ENCODE data around the gene CSTF3. TPM values are rescaled to one million over a fixed set of nuclear protein-coding genes. Genes with fewer than 3 reads are reported as not detected.
"Not testable (repeated sequence)": the region's sequence is repeated elsewhere in the genome, so short reads cannot be mapped to it uniquely, and the experiment has no call there.

The CSTF3 gene
- polyA plus RNA-seq, 4 donors, result 12.4 to 42.3 (median 19.4) TPM

GRCh38 chr11:33172996-33173395, 11.7 kb upstream of the CSTF3 start:
- FAIRE-seq, result no peak
- DNase-seq, result peak in 1 of 2 donors; percentile 38
- WGBS, 3 donors, result 63 to 76% (median 73%) methylated on average over 2 of the region's 2 CpGs
- Histone ChIP-seq H3K36me3 (ENCODE audit: control insufficient read depth in 3 of 3, insufficient read depth in 2 of 3, low read depth in 1 of 3, low read length in 3 of 3) (no peaks in the 10 kb centered on the region), H3K4me3 (ENCODE audit: low read depth in 1 of 3, low read length in 3 of 3) (no peak overlapping the region), H3K27me3 (ENCODE audit: control insufficient read depth in 3 of 3, insufficient read depth in 3 of 3, low read length in 3 of 3) (no peaks in the 10 kb centered on the region), H3K4me1 (ENCODE audit: control insufficient read depth in 3 of 3, insufficient read depth in 2 of 3, low read depth in 1 of 3, low read length in 2 of 3) (peaks cover 0 to 22% (median 5%) of the 10 kb centered on the region in 3 donors), H3K9me3 (ENCODE audit: control insufficient read depth in 2 of 2, insufficient read depth in 1 of 2, low read depth in 1 of 2, low read length in 1 of 2) (no peaks in the 10 kb centered on the region), H3K27ac (ENCODE audit: low read depth in 1 of 3, low read length in 2 of 3) (no peak overlapping the region)

DNA sequence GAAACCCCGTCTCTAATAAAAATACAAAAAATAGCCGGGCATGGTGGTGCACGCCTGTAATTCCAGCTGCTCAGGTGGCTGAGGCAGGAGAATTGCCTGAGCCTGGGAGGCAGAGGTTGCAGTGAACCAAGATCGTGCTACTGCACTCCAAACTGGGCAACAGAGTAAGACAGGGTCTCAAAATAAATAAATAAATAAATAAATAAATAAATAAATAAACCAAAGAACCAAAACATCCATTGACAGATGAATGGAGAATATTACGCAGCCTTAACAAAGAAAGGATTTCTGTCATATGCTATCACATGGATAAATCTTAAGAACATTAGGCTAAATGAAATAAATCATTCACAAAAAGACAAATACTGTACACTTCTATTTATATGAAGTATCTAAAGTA, 11.1 kb upstream of the CSTF3 start:
- no peak for FAIRE-seq

GRCh38 chr11:33171251-33171650, 10.0 kb upstream of the CSTF3 start:
- peak overlapping the region in 1 of 3 donors; percentile 48 for H3K27ac ChIP-seq (ENCODE audit: low read depth in 1 of 3, low read length in 2 of 3)
- H3K27me3 ChIP-seq (ENCODE audit: control insufficient read depth in 3 of 3, insufficient read depth in 3 of 3, low read length in 3 of 3), result no peaks in the 10 kb centered on the region
- H3K4me3 ChIP-seq (ENCODE audit: low read depth in 1 of 3, low read length in 3 of 3), result no peak overlapping the region
- no peak for FAIRE-seq
- H3K9me3 ChIP-seq (ENCODE audit: control insufficient read depth in 2 of 2, insufficient read depth in 1 of 2, low read depth in 1 of 2, low read length in 1 of 2), result no peaks in the 10 kb centered on the region
- DNase-seq, result peak; percentile 48 to 89
- WGBS, 3 donors, result 26 to 62% (median 36%) methylated on average over 1 of the region's 1 CpG
- H3K4me1 ChIP-seq (ENCODE audit: control insufficient read depth in 3 of 3, insufficient read depth in 2 of 3, low read depth in 1 of 3, low read length in 2 of 3), result peaks cover 0 to 25% (median 0%) of the 10 kb centered on the region in 3 donors
- no peaks in the 10 kb centered on the region for H3K36me3 ChIP-seq (ENCODE audit: control insufficient read depth in 3 of 3, insufficient read depth in 2 of 3, low read depth in 1 of 3, low read length in 3 of 3)

More for the DNA sequence above, 11.1 kb upstream of the CSTF3 start:
- no peak for DNase-seq
- H3K4me1 ChIP-seq (ENCODE audit: control insufficient read depth in 3 of 3, insufficient read depth in 2 of 3, low read depth in 1 of 3, low read length in 2 of 3), result peaks cover 0 to 25% (median under 1%) of the 10 kb centered on the region in 3 donors
- H3K36me3 ChIP-seq (ENCODE audit: control insufficient read depth in 3 of 3, insufficient read depth in 2 of 3, low read depth in 1 of 3, low read length in 3 of 3), result no peaks in the 10 kb centered on the region
- H3K27ac ChIP-seq (ENCODE audit: low read depth in 1 of 3, low read length in 2 of 3), result no peak overlapping the region
- no peaks in the 10 kb centered on the region for H3K27me3 ChIP-seq (ENCODE audit: control insufficient read depth in 3 of 3, insufficient read depth in 3 of 3, low read length in 3 of 3)
- no peak overlapping the region for H3K4me3 ChIP-seq (ENCODE audit: low read depth in 1 of 3, low read length in 3 of 3)
- no peaks in the 10 kb centered on the region for H3K9me3 ChIP-seq (ENCODE audit: control insufficient read depth in 2 of 2, insufficient read depth in 1 of 2, low read depth in 1 of 2, low read length in 1 of 2)
- WGBS, 3 donors, result 95 to 99% (median 98%) methylated on average over 5 of the region's 5 CpGs

- peaks cover 0 to 25% (median 0%) of the 10 kb centered on the region in 3 donors for H3K4me1 ChIP-seq (ENCODE audit: control insufficient read depth in 3 of 3, insufficient read depth in 2 of 3, low read depth in 1 of 3, low read length in 2 of 3)
- H3K9me3 ChIP-seq (ENCODE audit: control insufficient read depth in 2 of 2, insufficient read depth in 1 of 2, low read depth in 1 of 2, low read length in 1 of 2), result no peaks in the 10 kb centered on the region
- peak; percentile 62 to 74 for DNase-seq
- H3K27me3 ChIP-seq (ENCODE audit: control insufficient read depth in 3 of 3, insufficient read depth in 3 of 3, low read length in 3 of 3), result no peaks in the 10 kb centered on the region
- 8 to 30% (median 29%) methylated on average over 4 of the region's 4 CpGs for whole genome bisulfite sequencing, 3 donors
- H3K27ac ChIP-seq (ENCODE audit: low read depth in 1 of 3, low read length in 2 of 3), result peak overlapping the region in 2 of 3 donors; percentile 20 to 63
- FAIRE-seq, result no peak
- H3K36me3 ChIP-seq (ENCODE audit: control insufficient read depth in 3 of 3, insufficient read depth in 2 of 3, low read depth in 1 of 3, low read length in 3 of 3), result no peaks in the 10 kb centered on the region
- H3K4me3 ChIP-seq (ENCODE audit: low read depth in 1 of 3, low read length in 3 of 3), result no peak overlapping the region
These were observed 7.5 kb upstream of the CSTF3 start for GRCh38 chr11:33168709-33169200.

DNA sequence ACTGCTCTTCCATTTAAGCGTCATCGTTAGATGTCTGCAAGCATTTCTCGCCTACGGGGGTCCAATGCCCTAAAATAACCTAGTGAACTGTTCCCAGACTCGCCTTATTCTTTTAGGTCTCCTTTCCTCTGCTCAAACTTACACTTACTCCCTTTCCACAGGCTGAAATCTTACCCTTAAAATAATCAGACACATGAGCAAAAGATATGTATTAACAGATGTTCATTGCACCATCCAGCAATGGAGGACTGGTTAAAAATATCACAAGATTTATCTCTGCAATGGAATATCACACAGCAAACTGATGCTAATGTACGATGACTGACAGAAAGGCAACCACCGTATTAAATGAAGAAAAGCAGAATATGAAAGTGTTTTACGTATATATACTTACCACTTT, 1.6 kb upstream of the CSTF3 start:
- DNase-seq (no peak), FAIRE-seq (no peak)
- Histone ChIP-seq H3K4me1 (ENCODE audit: control insufficient read depth in 3 of 3, insufficient read depth in 2 of 3, low read depth in 1 of 3, low read length in 2 of 3) (peaks cover 1 to 10% (median 3%) of the 10 kb centered on the region in 3 donors), H3K27me3 (ENCODE audit: control insufficient read depth in 3 of 3, insufficient read depth in 3 of 3, low read length in 3 of 3) (no peaks in the 10 kb centered on the region), H3K4me3 (ENCODE audit: low read depth in 1 of 3, low read length in 3 of 3) (no peak overlapping the region), H3K36me3 (ENCODE audit: control insufficient read depth in 3 of 3, insufficient read depth in 2 of 3, low read depth in 1 of 3, low read length in 3 of 3) (peaks cover 0 to 5% (median 0%) of the 10 kb centered on the region in 3 donors), H3K27ac (ENCODE audit: low read depth in 1 of 3, low read length in 2 of 3) (no peak overlapping the region), H3K9me3 (ENCODE audit: control insufficient read depth in 2 of 2, insufficient read depth in 1 of 2, low read depth in 1 of 2, low read length in 1 of 2) (no peaks in the 10 kb centered on the region)
- 97% methylated on average over 8 of the region's 8 CpGs for WGBS, 3 donors

DNA sequence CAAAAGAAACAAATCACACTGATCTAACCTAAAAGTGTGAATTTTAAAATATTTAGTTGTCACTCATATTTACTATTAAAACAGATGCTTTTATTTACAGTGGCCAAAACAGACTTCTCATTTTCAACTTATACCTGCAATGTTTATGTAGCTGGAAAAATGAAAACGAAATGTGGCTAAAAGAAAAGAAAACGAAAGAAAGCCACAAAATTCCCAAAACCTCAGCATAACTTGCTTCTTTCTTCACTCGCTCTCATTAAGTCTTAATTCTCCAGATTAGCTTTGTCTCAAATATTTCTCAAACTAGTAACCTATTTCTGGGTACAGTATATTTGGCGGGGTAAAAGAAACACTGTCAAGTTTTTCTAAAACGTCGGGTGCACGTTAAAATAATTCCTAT, 693 bp downstream of the CSTF3 start:
- Histone ChIP-seq H3K9me3 (ENCODE audit: control insufficient read depth in 2 of 2, insufficient read depth in 1 of 2, low read depth in 1 of 2, low read length in 1 of 2) (no peaks in the 10 kb centered on the region), H3K4me1 (ENCODE audit: control insufficient read depth in 3 of 3, insufficient read depth in 2 of 3, low read depth in 1 of 3, low read length in 2 of 3) (peaks cover 1 to 9% (median 3%) of the 10 kb centered on the region in 3 donors), H3K4me3 (ENCODE audit: low read depth in 1 of 3, low read length in 3 of 3) (peak overlapping the region; percentile 61 to 84 (median 67)), H3K27me3 (ENCODE audit: control insufficient read depth in 3 of 3, insufficient read depth in 3 of 3, low read length in 3 of 3) (no peaks in the 10 kb centered on the region), H3K36me3 (ENCODE audit: control insufficient read depth in 3 of 3, insufficient read depth in 2 of 3, low read depth in 1 of 3, low read length in 3 of 3) (peaks cover 0 to 5% (median 0%) of the 10 kb centered on the region in 3 donors), H3K27ac (ENCODE audit: low read depth in 1 of 3, low read length in 2 of 3) (peak overlapping the region in 2 of 3 donors; percentile 20 to 75)
- DNase-seq (no peak), FAIRE-seq (no peak)
- 0 to 1% (median 1%) methylated on average over 7 of the region's 7 CpGs for WGBS, 3 donors

- no peaks in the 10 kb centered on the region for H3K27me3 ChIP-seq (ENCODE audit: control insufficient read depth in 3 of 3, insufficient read depth in 3 of 3, low read length in 3 of 3)
- FAIRE-seq, result no peak
- no peaks in the 10 kb centered on the region for H3K9me3 ChIP-seq (ENCODE audit: control insufficient read depth in 2 of 2, insufficient read depth in 1 of 2, low read depth in 1 of 2, low read length in 1 of 2)
- DNase-seq, result peak in 1 of 2 donors; percentile 54
- H3K4me1 ChIP-seq (ENCODE audit: control insufficient read depth in 3 of 3, insufficient read depth in 2 of 3, low read depth in 1 of 3, low read length in 2 of 3), result peaks cover 1 to 9% (median 3%) of the 10 kb centered on the region in 3 donors
- peaks cover 0 to 5% (median 0%) of the 10 kb centered on the region in 3 donors for H3K36me3 ChIP-seq (ENCODE audit: control insufficient read depth in 3 of 3, insufficient read depth in 2 of 3, low read depth in 1 of 3, low read length in 3 of 3)
- peak overlapping the region in 1 of 3 donors; percentile 75 for H3K27ac ChIP-seq (ENCODE audit: low read depth in 1 of 3, low read length in 2 of 3)
- WGBS, 3 donors, result 2 to 8% (median 5%) methylated on average over 8 of the region's 8 CpGs
- peak overlapping the region in 2 of 3 donors; percentile 67 to 84 for H3K4me3 ChIP-seq (ENCODE audit: low read depth in 1 of 3, low read length in 3 of 3)
These were observed 1.1 kb downstream of the CSTF3 start for GRCh38 chr11:33160136-33160535.

DNA sequence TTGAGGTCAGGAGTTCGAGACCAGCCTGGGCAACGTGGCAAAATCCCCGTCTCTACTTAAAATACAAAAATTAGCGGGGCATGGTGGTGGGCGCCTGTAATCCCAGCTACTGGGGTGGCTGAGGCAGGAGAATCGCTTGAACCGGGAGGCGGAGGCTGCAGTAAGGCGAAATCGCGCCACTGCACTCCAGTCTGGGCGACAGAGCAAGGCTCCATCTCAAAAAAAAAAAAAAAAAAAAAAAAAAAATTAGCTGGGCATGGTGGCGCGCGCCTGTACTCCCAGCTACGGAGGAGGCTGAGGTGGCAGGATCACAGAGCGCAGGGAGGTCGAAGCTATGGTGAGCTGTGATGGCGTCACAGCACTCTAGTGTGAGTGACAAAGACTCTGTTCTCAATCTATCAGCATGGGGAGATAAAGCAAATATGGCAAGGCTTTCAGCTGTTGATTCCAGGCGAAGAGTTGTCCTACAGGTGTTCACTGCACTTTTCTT, 1.9 kb downstream of the CSTF3 start:
- peaks cover 0 to 12% (median 0%) of the 10 kb centered on the region in 3 donors for H3K36me3 ChIP-seq (ENCODE audit: control insufficient read depth in 3 of 3, insufficient read depth in 2 of 3, low read depth in 1 of 3, low read length in 3 of 3)
- DNase-seq, result peak in 1 of 2 donors; percentile 30

More for the DNA sequence above, 1.9 kb downstream of the CSTF3 start:
- WGBS, 3 donors, result 89 to 90% (median 89%) methylated on average over 20 of the region's 20 CpGs
- not testable (repeated sequence) for H3K4me1 ChIP-seq (ENCODE audit: control insufficient read depth in 3 of 3, insufficient read depth in 2 of 3, low read depth in 1 of 3, low read length in 2 of 3); H3K9me3 ChIP-seq (ENCODE audit: control insufficient read depth in 2 of 2, insufficient read depth in 1 of 2, low read depth in 1 of 2, low read length in 1 of 2); H3K27me3 ChIP-seq (ENCODE audit: control insufficient read depth in 3 of 3, insufficient read depth in 3 of 3, low read length in 3 of 3); FAIRE-seq
- Histone ChIP-seq H3K27ac (ENCODE audit: low read depth in 1 of 3, low read length in 2 of 3) (peak overlapping the region in 1 of 3 donors; percentile 75), H3K4me3 (ENCODE audit: low read depth in 1 of 3, low read length in 3 of 3) (peak overlapping the region in 1 of 3 donors; percentile 67)

All from small intestine (tissue), 7 donors.